Endothelial cell of umbilical vein (primary cell): Measurements from ENCODE around the gene IP6K3. TPM values are rescaled to one million over a fixed set of nuclear protein-coding genes. Genes with fewer than 3 reads are reported as not detected.

Experiments used
- BruUV-seq: library from RNA; stranded (reverse); fragments of 400-500 nt; replicated peaks from 2 replicates; lab custom pipeline; 2021; lab: Mats Ljungman, UMichigan
- CTCF ChIA-PET: fragments of 300-600, 350-600 bp; sonication (Branson Sonifier 250); formaldehyde crosslinking; loops from one replicate; lab custom pipeline; 2021; ENCODE audit warnings: antibody characterized with exemption, inconsistent platforms; lab: Charles Lee
- POLR2A ChIA-PET: fragments of 300-600, 350-600 bp; sonication (Branson Sonifier 250); formaldehyde crosslinking; loops from one replicate; lab custom pipeline; 2021; ENCODE audit warnings: antibody characterized with exemption, inconsistent platforms; lab: Charles Lee
- DNase-seq: peaks from one replicate; pipeline ENCODE4 v3.0.0-alpha.2; 2011; ENCODE audit warnings: low read depth, low spot score
- FAIRE-seq: peaks from 2 replicates; lab custom pipeline; 2011; peaks lifted over from hg19 to GRCh38; lab: Jason Lieb, UNC
- H2AFZ ChIP-seq: 2 replicates; pipeline ENCODE4 v1.6.0; 2012; ENCODE audit warnings: low read depth, low read length, control low read depth, inconsistent platforms
- H3K27ac ChIP-seq: 2 replicates; pipeline ENCODE4 v1.5.1; 2011; ENCODE audit warnings: low read depth, mild to moderate bottlenecking, control low read depth, low read length, moderate library complexity; ENCODE audit not compliant: insufficient read depth
- H3K27me3 ChIP-seq, 2 experiments: 2 replicates each; pipeline versions ENCODE4 v1.6.0 to v1.6.1; 2011; ENCODE audit warnings: low read length in 2 of 2, mixed read lengths in 1 of 2; ENCODE audit not compliant: control insufficient read depth in 2 of 2, insufficient read depth in 2 of 2
- H3K36me3 ChIP-seq, 2 experiments: 2 replicates in 1 of 2; 3 replicates in 1 of 2; pipeline ENCODE4 v1.5.1; 2011; ENCODE audit warnings: low read length in 2 of 2, mild to moderate bottlenecking in 1 of 2, moderate library complexity in 1 of 2; ENCODE audit not compliant: control insufficient read depth in 2 of 2, insufficient read depth in 2 of 2; ENCODE audit errors: extremely low read depth in 1 of 2
- H3K4me1 ChIP-seq: 3 replicates; pipeline ENCODE4 v1.5.1; 2011; ENCODE audit warnings: mild to moderate bottlenecking, low read length; ENCODE audit not compliant: control insufficient read depth, insufficient read depth; ENCODE audit errors: extremely low read depth
- H3K4me2 ChIP-seq: 2 replicates; pipeline ENCODE4 v1.6.1; 2011; ENCODE audit warnings: low read length, control low read depth, mixed read lengths; ENCODE audit not compliant: insufficient read depth
- H3K4me3 ChIP-seq, 3 experiments: fragments of 200-600 bp in 1 of 3; sonication (generic), shearing (Covaris generic) in 1 of 3; replicated peaks in 1 of 3; 2 replicates each; pipeline ENCODE4 v1.5.1; 2011 to 2016; ENCODE audit warnings: control low read depth in 3 of 3, low read length in 3 of 3, mild to moderate bottlenecking in 2 of 3, inconsistent platforms in 1 of 3, low read depth in 1 of 3, moderate library complexity in 1 of 3; ENCODE audit not compliant: insufficient read depth in 1 of 3
- H3K79me2 ChIP-seq: 2 replicates; pipeline ENCODE4 v1.6.0; 2012; ENCODE audit warnings: low read length, inconsistent platforms; ENCODE audit not compliant: control insufficient read depth, insufficient read depth
- H3K9ac ChIP-seq: replicated peaks from 2 replicates; pipeline ENCODE3; 2011; ENCODE audit warnings: low read length, control low read depth; ENCODE audit not compliant: insufficient read depth; ENCODE audit errors: extremely low read depth
- H3K9me1 ChIP-seq: replicated peaks from 3 replicates; pipeline ENCODE4 v1.6.0; 2011; ENCODE audit warnings: mild to moderate bottlenecking, low read length; ENCODE audit not compliant: control insufficient read depth, insufficient read depth; ENCODE audit errors: extremely low read depth
- H3K9me3 ChIP-seq: replicated peaks from 2 replicates; pipeline ENCODE4 v1.5.1; 2012; ENCODE audit warnings: low read length, inconsistent platforms; ENCODE audit not compliant: control insufficient read depth, insufficient read depth
- H4K20me1 ChIP-seq: replicated peaks from 2 replicates; pipeline ENCODE3; 2011; ENCODE audit warnings: mild to moderate bottlenecking, low read length; ENCODE audit not compliant: control insufficient read depth, insufficient read depth; ENCODE audit errors: extremely low read depth
- CTCF ChIP-seq, 2 donors: IDR thresholded peaks; 1 replicate in 1 of 2; 2 replicates in 1 of 2; pipeline ENCODE4 v1.5.1; 2011; ENCODE audit warnings: low read length in 2 of 2, mild to moderate bottlenecking in 2 of 2, moderate library complexity in 2 of 2, control low read depth in 1 of 2, inconsistent platforms in 1 of 2, low read depth in 1 of 2; ENCODE audit not compliant: insufficient read depth in 1 of 2; ENCODE audit errors: extremely low read depth in 1 of 2
- EZH2 ChIP-seq: IDR thresholded peaks from 2 replicates; pipeline ENCODE4 v1.6.1; 2012; ENCODE audit warnings: borderline replicate concordance, low read depth, mild to moderate bottlenecking, moderate library complexity, low read length, inconsistent platforms; ENCODE audit not compliant: severe bottlenecking
- FOS ChIP-seq: IDR thresholded peaks from 2 replicates; pipeline ENCODE4 v1.6.1; 2011; ENCODE audit warnings: mild to moderate bottlenecking, low read length, moderate library complexity, borderline replicate concordance; ENCODE audit not compliant: insufficient read depth
- GATA2 ChIP-seq: IDR thresholded peaks from 2 replicates; pipeline ENCODE4 v1.7.0; 2011; ENCODE audit warnings: low read depth, mild to moderate bottlenecking, moderate library complexity, mixed read lengths, low read length; ENCODE audit not compliant: insufficient read length, insufficient read depth
- JUN ChIP-seq: IDR thresholded peaks from 2 replicates; pipeline ENCODE4 v1.6.1; 2011; ENCODE audit warnings: borderline replicate concordance, low read depth; ENCODE audit not compliant: insufficient read length, insufficient read depth
- MYC ChIP-seq: IDR thresholded peaks from one replicate; pipeline ENCODE4 v1.6.1; 2011; ENCODE audit warnings: mild to moderate bottlenecking, low read depth, low read length
- POLR2A ChIP-seq: IDR thresholded peaks from 2 replicates; pipeline ENCODE4 v1.6.1; 2012; ENCODE audit warnings: low read depth, mild to moderate bottlenecking, control low read depth, low read length
- POLR2AphosphoS5 ChIP-seq: IDR thresholded peaks from 2 replicates; pipeline ENCODE4 v1.6.1; 2012; ENCODE audit warnings: low read depth, mild to moderate bottlenecking, control low read depth, low read length, moderate library complexity; ENCODE audit not compliant: insufficient read depth
- dilution Hi-C: fragments of 300-500 bp; cut with MboI; formaldehyde crosslinking; loops from one replicate; pipeline ENCODE4 v1.15.0; 2019; ENCODE audit warnings: low sequenced_read_pairs; ENCODE audit not compliant: extremely low pct_ligation_motif_present
- intact Hi-C: fragments of 100-400 bp; cut with micrococcal nuclease; formaldehyde crosslinking; loops from one replicate; pipeline ENCODE4 v1.10.0; 2022
- polyA plus RNA-seq, 4 experiments: library from polyadenylated mRNA; depleted of rRNA in 3 of 4; stranded (reverse) in 3 of 4; unstranded in 1 of 4; fragments of >200 nt; gene quantifications; 2 replicates each; pipeline versions ENCODE4 v1.2.1 to v1.2.3, GENCODE V29; 2011 to 2012; ENCODE audit warnings: missing spikeins in 1 of 4
- total RNA-seq: library from RNA; stranded (reverse); gene quantifications from 2 replicates; pipeline ENCODE4 v1.2.3, GENCODE V29; 2021

IP6K3 gene
- total and polyA plus RNA-seq, 2 donors (not counting 3 experiments of a cell fraction or from before 2014, with no cell fraction given), result not detected

GRCh38 chr6:33737267-33738026 is 9.3 kb downstream of the IP6K3 start:
- H3K4me1 ChIP-seq, result no peaks in the 10 kb centered on the region
- no peaks in the 10 kb centered on the region for H3K27me3 ChIP-seq
- H4K20me1 ChIP-seq, result no peaks in the 10 kb centered on the region
- H3K4me3 ChIP-seq, result no peak overlapping the region
- no peak overlapping the region for H3K4me2 ChIP-seq
- POLR2A ChIA-PET, result no interaction called here
- no peaks in the 10 kb centered on the region for H3K79me2 ChIP-seq
- dilution Hi-C loops (no loop called here), intact Hi-C loops (no loop called here)
- H3K9me1 ChIP-seq, result no peaks in the 10 kb centered on the region
- no TSS peak for BruUV-seq
- TF ChIP-seq JUN (no peak), GATA2 (no peak), CTCF (IDR thresholded peaks at IDR 0.05; ENCODE audit: extremely low read depth in 1 of 2, insufficient read depth in 1 of 2, low read depth in 1 of 2, low read length in 2 of 2) (no peak), FOS (no peak), POLR2AphosphoS5 (no peak), MYC (no peak), POLR2A (no peak), EZH2 (no peak)
- no peaks in the 10 kb centered on the region for H3K36me3 ChIP-seq
- FAIRE-seq (no peak), DNase-seq (no peak)
- no peak overlapping the region for H2AFZ ChIP-seq
- H3K9me3 ChIP-seq, result no peaks in the 10 kb centered on the region
- no peak overlapping the region for H3K9ac ChIP-seq
- CTCF ChIA-PET, result interaction anchor here (1.1 kb wide), 1 partner anchor 9 kb away, joined by 3 read pairs; the partner anchor contains the start of gene IP6K3
- H3K27ac ChIP-seq, result no peak overlapping the region
